ENCODE data around the gene MAD1L1. TPM values are rescaled to one million over a fixed set of nuclear protein-coding genes. Genes with fewer than 3 reads are reported as not detected.

MAD1L1 gene
- total RNA-seq, 4 donors from 2014 or later: 60.3 to 149 (median 73.7) TPM

- DNase-seq (ENCODE audit: low spot score in 2 of 2): no peak
These were observed 279.2 kb downstream of the MAD1L1 start for GRCh38 chr7:1953199-1954190.

GRCh38 chr7:1952781-1953180 is 280.0 kb downstream of the MAD1L1 start:
- 95 to 96% methylated on average over 8 to 15 of the region's 15 CpGs for WGBS, 2 donors

More at GRCh38 chr7:1953199-1954190, 279.2 kb downstream of the MAD1L1 start:
- Histone ChIP-seq H3K36me3 (peaks cover 0 to 35% (median 2%) of the 10 kb centered on the region in 3 donors), H3K27me3 (no peaks in the 10 kb centered on the region), H3K4me1 (no peaks in the 10 kb centered on the region), H3K27ac (no peak overlapping the region), H3K4me3 (no peak overlapping the region), H3K9me3 (no peaks in the 10 kb centered on the region)
- TF ChIP-seq EP300 (IDR thresholded peaks at IDR 0.05) (no peak), POLR2A (IDR thresholded peaks at IDR 0.05) (no peak), CTCF (IDR thresholded peaks at IDR 0.05) (no peak)
- 93 to 94% methylated on average over 41 to 42 of the region's 45 CpGs for WGBS, 2 donors

GRCh38 chr7:1952169-1952760 is 280.5 kb downstream of the MAD1L1 start:
- 93 to 94% methylated on average over 27 to 28 of the region's 28 CpGs for WGBS, 2 donors
- H3K4me3 ChIP-seq: no peak overlapping the region
- H3K27me3 ChIP-seq: no peaks in the 10 kb centered on the region
- TF ChIP-seq EP300 (IDR thresholded peaks at IDR 0.05): no peak
- TF ChIP-seq POLR2A (IDR thresholded peaks at IDR 0.05): no peak
- no peak for TF ChIP-seq CTCF (IDR thresholded peaks at IDR 0.05)
- DNase-seq (ENCODE audit: low spot score in 2 of 2): no peak
- H3K27ac ChIP-seq: no peak overlapping the region
- H3K4me1 ChIP-seq: no peaks in the 10 kb centered on the region
- H3K9me3 ChIP-seq: no peaks in the 10 kb centered on the region
- peaks cover 0 to 27% (median 2%) of the 10 kb centered on the region in 3 donors for H3K36me3 ChIP-seq

More at GRCh38 chr7:1952781-1953180, 280.0 kb downstream of the MAD1L1 start:
- Histone ChIP-seq H3K27me3 (no peaks in the 10 kb centered on the region), H3K4me3 (no peak overlapping the region), H3K36me3 (peaks cover 0 to 32% (median 2%) of the 10 kb centered on the region in 3 donors), H3K9me3 (no peaks in the 10 kb centered on the region), H3K27ac (no peak overlapping the region), H3K4me1 (no peaks in the 10 kb centered on the region)
- TF ChIP-seq EP300 (IDR thresholded peaks at IDR 0.05) (no peak), POLR2A (IDR thresholded peaks at IDR 0.05) (no peak), CTCF (IDR thresholded peaks at IDR 0.05) (no peak)
- no peak for DNase-seq (ENCODE audit: low spot score in 2 of 2)

GRCh38 chr7:1951600-1951999 is 281.1 kb downstream of the MAD1L1 start:
- Histone ChIP-seq H3K27me3 (no peaks in the 10 kb centered on the region), H3K36me3 (peaks cover 0 to 27% (median 2%) of the 10 kb centered on the region in 3 donors), H3K27ac (no peak overlapping the region), H3K9me3 (no peaks in the 10 kb centered on the region), H3K4me1 (no peaks in the 10 kb centered on the region), H3K4me3 (no peak overlapping the region)
- 92 to 94% methylated on average over 16 to 17 of the region's 17 CpGs for WGBS, 2 donors
- DNase-seq (ENCODE audit: low spot score in 2 of 2): no peak
- TF ChIP-seq POLR2A (IDR thresholded peaks at IDR 0.05): no peak
- TF ChIP-seq EP300 (IDR thresholded peaks at IDR 0.05): no peak
- no peak for TF ChIP-seq CTCF (IDR thresholded peaks at IDR 0.05)

GRCh38 chr7:1951159-1951536 is 281.6 kb downstream of the MAD1L1 start:
- H3K4me3 ChIP-seq: no peak overlapping the region
- TF ChIP-seq EP300 (IDR thresholded peaks at IDR 0.05) (no peak), CTCF (IDR thresholded peaks at IDR 0.05) (no peak), POLR2A (IDR thresholded peaks at IDR 0.05) (no peak)
- peaks cover 0 to 23% (median 2%) of the 10 kb centered on the region in 3 donors for H3K36me3 ChIP-seq
- H3K27me3 ChIP-seq: no peaks in the 10 kb centered on the region
- no peak overlapping the region for H3K27ac ChIP-seq
- no peaks in the 10 kb centered on the region for H3K9me3 ChIP-seq
- H3K4me1 ChIP-seq: no peaks in the 10 kb centered on the region
- 71 to 80% methylated on average over 5 to 6 of the region's 10 CpGs for WGBS, 2 donors
- DNase-seq (ENCODE audit: low spot score in 2 of 2): peak in 1 of 2 donors; percentile 17
